H1 (cell line): Measurements from ENCODE around the gene MATK. TPM values are rescaled to one million over a fixed set of nuclear protein-coding genes. Genes with fewer than 3 reads are reported as not detected.

ENCODE experiments used
- CTCF ChIA-PET: fragments of 300-600 bp; sonication (Branson Sonifier 250); formaldehyde crosslinking; loops from one replicate; lab custom pipeline; 2021; ENCODE audit not compliant: partially characterized antibody; lab: Charles Lee
- POLR2A ChIA-PET: fragments of 300-600 bp; sonication (Branson Sonifier 250); formaldehyde crosslinking; loops from one replicate; lab custom pipeline; 2021; ENCODE audit warnings: inconsistent platforms; ENCODE audit not compliant: partially characterized antibody; lab: Charles Lee
- DNase-seq, 2 experiments: peaks; one replicate each; pipeline versions ENCODE4 v3.0.0 to v3.0.0-alpha.2; 2010 to 2022; ENCODE audit warnings: low spot score in 2 of 2, low read depth in 1 of 2, mixed read lengths in 1 of 2
- FAIRE-seq: peaks from 2 replicates; lab custom pipeline; 2011; peaks lifted over from hg19 to GRCh38; lab: Jason Lieb, UNC
- H2AFZ ChIP-seq: 2 replicates; pipeline ENCODE4 v1.8.1; 2012; ENCODE audit warnings: low read length, inconsistent platforms
- H2AK5ac ChIP-seq: 2 replicates; pipeline ENCODE4 v1.6.1; 2013; ENCODE audit warnings: low read depth, low read length
- H2BK120ac ChIP-seq: replicated peaks from 2 replicates; pipeline ENCODE3; 2013; ENCODE audit warnings: low read depth, low read length, inconsistent platforms
- H2BK12ac ChIP-seq: 2 replicates; pipeline ENCODE4 v1.6.1; 2013; ENCODE audit warnings: low read depth, low read length
- H2BK15ac ChIP-seq: 2 replicates; pipeline ENCODE4 v1.6.1; 2013; ENCODE audit warnings: low read length
- H2BK20ac ChIP-seq: 2 replicates; pipeline ENCODE4 v1.6.1; 2013; ENCODE audit warnings: low read length
- H2BK5ac ChIP-seq: 2 replicates; pipeline ENCODE4 v1.6.1; 2013; ENCODE audit warnings: low read depth, low read length
- H3K14ac ChIP-seq: 2 replicates; pipeline ENCODE4 v1.6.1; 2013; ENCODE audit warnings: inconsistent platforms; ENCODE audit not compliant: insufficient read length
- H3K18ac ChIP-seq: 2 replicates; pipeline ENCODE4 v1.6.1; 2013; ENCODE audit warnings: low read length; ENCODE audit errors: extremely low read depth
- H3K23ac ChIP-seq: 2 replicates; pipeline ENCODE4 v1.6.1; 2013; ENCODE audit warnings: inconsistent platforms; ENCODE audit not compliant: insufficient read length
- H3K23me2 ChIP-seq: 2 replicates; pipeline ENCODE4 v1.6.1; 2013; ENCODE audit warnings: low read depth, low read length
- H3K27ac ChIP-seq: 2 replicates; pipeline ENCODE4 v1.6.1; 2011; ENCODE audit warnings: low read depth, low read length, inconsistent platforms
- H3K27me3 ChIP-seq, 4 experiments: replicated peaks in 1 of 4; 1 replicate in 1 of 4; 2 replicates in 3 of 4; pipeline versions ENCODE4 v1.6.1 to v1.8.1; 2011 to 2013; ENCODE audit warnings: low read length in 3 of 4, mild to moderate bottlenecking in 3 of 4, inconsistent platforms in 2 of 4, mixed read lengths in 2 of 4, moderate library complexity in 1 of 4; ENCODE audit not compliant: control insufficient read depth in 3 of 4, insufficient read depth in 3 of 4; ENCODE audit errors: extremely low read depth in 1 of 4
- H3K36me3 ChIP-seq, 4 experiments: 2 replicates each; pipeline versions ENCODE4 v1.6.1 to v1.8.1; 2011 to 2013; ENCODE audit warnings: mild to moderate bottlenecking in 4 of 4, low read length in 3 of 4, moderate library complexity in 2 of 4, control low read depth in 1 of 4, inconsistent platforms in 1 of 4; ENCODE audit not compliant: insufficient read depth in 4 of 4, control insufficient read depth in 2 of 4
- H3K4ac ChIP-seq: replicated peaks from 2 replicates; pipeline ENCODE3; 2013; ENCODE audit warnings: low read length, low read depth, mixed read lengths, inconsistent platforms; ENCODE audit not compliant: insufficient read length
- H3K4me1 ChIP-seq, 4 experiments: replicated peaks in 1 of 4; 1 replicate in 1 of 4; 2 replicates in 3 of 4; pipeline versions ENCODE4 v1.6.1 to v1.8.1; 2011 to 2013; ENCODE audit warnings: low read length in 3 of 4, inconsistent platforms in 2 of 4, mixed read lengths in 1 of 4; ENCODE audit not compliant: insufficient read depth in 4 of 4, control insufficient read depth in 3 of 4
- H3K4me2 ChIP-seq, 2 experiments: 2 replicates each; pipeline versions ENCODE4 v1.6.1 to v1.8.1; 2011 to 2013; ENCODE audit warnings: low read depth in 2 of 2, low read length in 2 of 2, control low read depth in 1 of 2, inconsistent platforms in 1 of 2, mild to moderate bottlenecking in 1 of 2; ENCODE audit not compliant: insufficient read depth in 1 of 2
- H3K4me3 ChIP-seq, 4 experiments: fragments of 200-600, 300-600 bp in 1 of 4; sonication (generic), shearing (Covaris generic), sonication (Bioruptor Twin) in 1 of 4; 2 replicates each; pipeline versions ENCODE4 v1.5.1 to v1.8.1; 2011 to 2016; ENCODE audit warnings: low read length in 4 of 4, low read depth in 3 of 4, control low read depth in 2 of 4, inconsistent platforms in 2 of 4, mild to moderate bottlenecking in 2 of 4, mixed read lengths in 1 of 4, moderate library complexity in 1 of 4; ENCODE audit not compliant: insufficient read depth in 2 of 4; ENCODE audit errors: extremely low read depth in 1 of 4
- H3K56ac ChIP-seq: replicated peaks from 2 replicates; pipeline ENCODE3; 2013; ENCODE audit warnings: low read depth, mild to moderate bottlenecking, mixed read lengths, low read length, inconsistent platforms; ENCODE audit not compliant: insufficient read length
- H3K79me1 ChIP-seq: 2 replicates; pipeline ENCODE4 v1.6.1; 2013; ENCODE audit warnings: low read depth, low read length, control low read depth
- H3K79me2 ChIP-seq, 2 experiments: 2 replicates each; pipeline versions ENCODE4 v1.6.1 to v1.8.1; 2012 to 2013; ENCODE audit warnings: low read length in 2 of 2, mild to moderate bottlenecking in 2 of 2, inconsistent platforms in 1 of 2; ENCODE audit not compliant: insufficient read depth in 2 of 2, control insufficient read depth in 1 of 2
- H3K9ac ChIP-seq, 4 experiments: replicated peaks in 1 of 4; 1 replicate in 1 of 4; 2 replicates in 3 of 4; pipeline versions ENCODE4 v1.6.1 to v1.8.1; 2011 to 2013; ENCODE audit warnings: low read depth in 3 of 4, low read length in 3 of 4, control low read depth in 2 of 4, mild to moderate bottlenecking in 2 of 4, moderate library complexity in 2 of 4, inconsistent platforms in 1 of 4; ENCODE audit errors: extremely low read depth in 1 of 4
- H3K9me3 ChIP-seq, 2 experiments: 2 replicates each; pipeline versions ENCODE4 v1.6.1 to v1.8.1; 2012 to 2013; ENCODE audit warnings: mild to moderate bottlenecking in 2 of 2, moderate library complexity in 2 of 2, control low read depth in 1 of 2, inconsistent platforms in 1 of 2, low read depth in 1 of 2, low read length in 1 of 2, mixed read lengths in 1 of 2; ENCODE audit not compliant: insufficient read depth in 2 of 2
- H4K20me1 ChIP-seq, 2 experiments: replicated peaks in 1 of 2; 2 replicates each; pipeline versions ENCODE3 to v1.8.1; 2011 to 2013; ENCODE audit warnings: inconsistent platforms in 2 of 2, low read length in 2 of 2, mild to moderate bottlenecking in 1 of 2; ENCODE audit not compliant: insufficient read depth in 2 of 2, control insufficient read depth in 1 of 2
- H4K5ac ChIP-seq: 2 replicates; pipeline ENCODE4 v1.6.1; 2013; ENCODE audit warnings: low read length, low read depth, mixed read lengths, inconsistent platforms; ENCODE audit not compliant: insufficient read length
- H4K8ac ChIP-seq: 2 replicates; pipeline ENCODE4 v1.8.0; 2013; ENCODE audit warnings: mild to moderate bottlenecking, moderate library complexity, low read length, inconsistent platforms; ENCODE audit not compliant: insufficient read depth; ENCODE audit errors: extremely low read depth
- H4K91ac ChIP-seq: replicated peaks from 2 replicates; pipeline ENCODE3; 2013; ENCODE audit warnings: low read length, mixed read lengths, inconsistent platforms; ENCODE audit not compliant: insufficient read length
- ASH2L ChIP-seq: fragments of 200-600, 300-600 bp; sonication (generic); IDR thresholded peaks from one replicate; pipeline ENCODE4 v1.7.1; 2017; ENCODE audit warnings: low read length
- ATF2 ChIP-seq: IDR thresholded peaks from 2 replicates; pipeline ENCODE4 v1.6.1; 2012; ENCODE audit warnings: low read length, inconsistent platforms
- ATF3 ChIP-seq: IDR thresholded peaks from 2 replicates; pipeline ENCODE4 v1.6.1; 2011; ENCODE audit warnings: low read depth, mild to moderate bottlenecking, low read length; ENCODE audit not compliant: insufficient read depth
- E2F6 ChIP-seq: IDR thresholded peaks from 2 replicates; pipeline ENCODE4 v1.6.1; 2012; ENCODE audit warnings: inconsistent platforms
- KDM1A ChIP-seq: fragments of 200-600, 300-600 bp; sonication (generic); IDR thresholded peaks from 2 replicates; pipeline ENCODE4 v1.7.1; 2016; ENCODE audit warnings: mild to moderate bottlenecking, low read length, borderline replicate concordance
- KDM4A ChIP-seq: IDR thresholded peaks from one replicate; pipeline ENCODE4 v1.7.1; 2012; ENCODE audit warnings: low read depth, mild to moderate bottlenecking, moderate library complexity, low read length, inconsistent platforms; ENCODE audit not compliant: severe bottlenecking
- NANOG ChIP-seq: IDR thresholded peaks from 2 replicates; pipeline ENCODE4 v1.6.1; 2011; ENCODE audit warnings: low read length, low read depth, mild to moderate bottlenecking, inconsistent platforms; ENCODE audit not compliant: insufficient read depth, poor library complexity, severe bottlenecking
- SIX5 ChIP-seq: IDR thresholded peaks from 2 replicates; pipeline ENCODE4 v1.6.1; 2011; ENCODE audit warnings: mild to moderate bottlenecking, low read depth, low read length
- SP1 ChIP-seq: IDR thresholded peaks from 2 replicates; pipeline ENCODE4 v1.6.1; 2011; ENCODE audit warnings: low read depth, low read length
- TEAD4 ChIP-seq: IDR thresholded peaks from 2 replicates; pipeline ENCODE4 v1.6.1; 2012; ENCODE audit warnings: low read depth, low read length, inconsistent platforms, mixed read lengths
- YY1 ChIP-seq: IDR thresholded peaks from 2 replicates; pipeline ENCODE4 v1.6.1; 2011; ENCODE audit warnings: low read depth, mild to moderate bottlenecking, low read length
- WGBS, 2 experiments: shearing (Covaris generic) in 1 of 2; methylation state at CpG; one replicate each; pipeline versions ENCODE4 v1.1.6 to v1.1.7; 2013 to 2015; ENCODE audit warnings: low lambda C conversion rate in 2 of 2, mixed read lengths in 2 of 2, inconsistent platforms in 1 of 2, low coverage in 1 of 2, missing lambda C conversion rate in 1 of 2; ENCODE audit not compliant: insufficient replicate concordance in 2 of 2, insufficient coverage in 1 of 2, insufficient read length in 1 of 2; ENCODE audit errors: extremely low coverage in 1 of 2, missing lambda C conversion rate in 1 of 2; 5-methylcytosine and 5-hydroxymethylcytosine counted together
- polyA plus RNA-seq, 7 experiments: library from polyadenylated mRNA; depleted of rRNA in 3 of 7; stranded (reverse) in 5 of 7; unstranded in 2 of 7; fragments of >200 nt in 5 of 7; fragments of 200-250 nt in 2 of 7; gene quantifications; 1 replicate in 5 of 7; 2 replicates in 1 of 7; 4 replicates in 1 of 7; pipeline versions ENCODE4 v1.2.1 to v1.2.3, GENCODE V29; 2011 to 2013; ENCODE audit warnings: missing spikeins in 2 of 7, mixed read lengths in 2 of 7
- total RNA-seq: library from RNA; stranded (reverse); fragmentation: NEBNext Ultra II Directional; extraction: Animal tissue kit (Norgen Biotek cat#: 25700); gene quantifications from 2 replicates; pipeline ENCODE4 v1.2.1, GENCODE V29; 2021

MATK gene
- total and polyA plus RNA-seq, 2 of the 8 experiments (the other 6 are each of a cell fraction or from before 2014, with no cell fraction given): 20.5 to 21.4 TPM

DNA sequence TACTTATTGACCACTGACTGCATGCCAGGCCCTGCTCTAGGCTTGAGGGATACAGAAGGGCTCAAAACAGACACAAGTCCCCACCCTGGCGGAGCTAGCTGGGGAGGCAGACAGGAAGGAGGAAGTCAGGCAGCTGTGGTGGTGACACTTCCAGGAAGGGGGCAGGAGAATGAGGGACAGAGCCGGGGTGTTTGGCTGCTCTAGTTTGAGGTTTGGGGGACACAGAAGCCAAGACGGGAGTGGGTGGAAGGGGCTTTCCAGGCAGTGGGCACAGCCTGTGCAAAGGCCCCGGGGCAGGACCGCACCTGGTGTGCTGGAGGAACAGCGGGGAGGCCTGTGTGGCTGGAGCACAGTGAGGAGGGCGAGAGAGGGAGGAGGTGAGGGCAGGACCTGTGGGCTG is 19.7 kb downstream of the MATK start:
- no peak overlapping the region for H2AK5ac ChIP-seq
- DNase-seq (no peak), FAIRE-seq (no peak)
- H2BK12ac ChIP-seq: no peak overlapping the region
- H3K36me3 ChIP-seq: peaks cover 0 to 8% (median 3%) of the 10 kb centered on the region in 4 experiments; a peak in 6 of 8 replicates
- H3K56ac ChIP-seq: no peak overlapping the region
- H3K79me1 ChIP-seq: 0 out of 2 replicates have a peak, but pooled peaks cover 3% of the 10 kb centered on the region
- no peak overlapping the region for H2AFZ ChIP-seq
- no peak overlapping the region for H4K5ac ChIP-seq
- CTCF ChIA-PET: interaction anchor here (0.6 to 0.7 kb wide), 2 partner anchors 30 to 74 kb away, joined by 3 read pairs; no protein-coding TSS in a partner anchor
- no peak overlapping the region for H4K91ac ChIP-seq
- H3K23me2 ChIP-seq: no peaks in the 10 kb centered on the region; the same call in 1 of the 2 replicates
- peaks cover 0 to 4% (median 1%) of the 10 kb centered on the region in 4 experiments; a peak in 2 of 7 replicates for H3K4me1 ChIP-seq
- 82% methylated on average over 7 of the region's 7 CpGs; no CpG with 5 or more reads in 1 of the 2 experiments for WGBS, 2 experiments
- no peak overlapping the region for H3K4me3 ChIP-seq
- no peaks in the 10 kb centered on the region for H3K27me3 ChIP-seq
- no peak overlapping the region for H3K14ac ChIP-seq
- no peak overlapping the region for H2BK120ac ChIP-seq
- no peak overlapping the region for H2BK15ac ChIP-seq
- no peak overlapping the region for H3K9ac ChIP-seq
- no peaks in the 10 kb centered on the region for H3K9me3 ChIP-seq
- no peak overlapping the region for H3K4ac ChIP-seq
- no peak overlapping the region for H2BK5ac ChIP-seq
- no peak overlapping the region for H3K4me2 ChIP-seq
- peaks cover 0 to 2% of the 10 kb centered on the region in 2 experiments; a peak in 1 of 4 replicates for H3K79me2 ChIP-seq
- H3K27ac ChIP-seq: no peak overlapping the region
- H4K8ac ChIP-seq: no peak overlapping the region
- no peak overlapping the region for H2BK20ac ChIP-seq
- peaks cover 0 to 11% of the 10 kb centered on the region in 2 experiments for H4K20me1 ChIP-seq
- POLR2A ChIA-PET: interaction anchor here (1.3 kb wide), 1 partner anchor 17 kb away, joined by 4 read pairs; no protein-coding TSS in a partner anchor
- H3K18ac ChIP-seq: no peak overlapping the region
- no peak overlapping the region for H3K23ac ChIP-seq
- TF ChIP-seq KDM1A (no peak), TEAD4 (no peak), SP1 (no peak), ATF2 (no peak), ASH2L (no peak), ATF3 (no peak), NANOG (no peak), SIX5 (no peak), YY1 (no peak), E2F6 (no peak), KDM4A (no peak)
